ENCODE data around the gene SLC35G6. TPM values are rescaled to one million over a fixed set of nuclear protein-coding genes. Genes with fewer than 3 reads are reported as not detected.
"Not testable (repeated sequence)": the region's sequence is repeated elsewhere in the genome, so short reads cannot be mapped to it uniquely, and the experiment has no call there.

The SLC35G6 gene
- total and polyA plus RNA-seq, 12 donors, result 0.24 TPM; not detected in 11

DNA sequence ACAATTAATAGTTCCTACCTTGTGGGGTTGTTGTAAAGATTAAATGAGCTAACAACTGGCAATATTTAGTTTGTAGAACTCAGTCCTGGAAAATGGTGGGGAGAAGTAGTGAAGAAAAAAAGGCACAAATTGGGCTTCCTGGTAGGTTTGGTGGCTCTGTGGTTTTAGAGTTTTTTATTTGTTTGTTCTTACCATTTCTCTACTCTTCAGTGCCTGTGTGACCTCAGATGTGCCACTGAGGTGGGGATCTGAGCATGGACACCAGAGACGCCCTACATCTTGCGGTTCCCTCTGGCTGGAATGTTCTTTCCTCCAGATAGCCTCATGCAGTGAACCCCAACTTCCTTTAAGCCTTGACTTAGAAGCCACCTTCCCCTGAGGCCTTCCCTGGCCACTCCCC is 9.5 kb upstream of the SLC35G6 start:
- Histone ChIP-seq H3K9me3 (replicated peaks in 1 of 3) (no peaks in the 10 kb centered on the region), H3K27ac (peak overlapping the region in 4 of 5 donors; percentile 7 to 80 (median 43)), H3K4me1 (replicated peaks in 1 of 2) (peaks cover 39 to 60% of the 10 kb centered on the region in 2 donors), H3K4me3 (no peak overlapping the region), H3K36me3 (replicated peaks in 1 of 2) (no peaks in the 10 kb centered on the region), H3K27me3 (no peaks in the 10 kb centered on the region)
- TF ChIP-seq POLR2A (IDR thresholded peaks at IDR 0.05), result no peak
- TF ChIP-seq, protein P1, sequence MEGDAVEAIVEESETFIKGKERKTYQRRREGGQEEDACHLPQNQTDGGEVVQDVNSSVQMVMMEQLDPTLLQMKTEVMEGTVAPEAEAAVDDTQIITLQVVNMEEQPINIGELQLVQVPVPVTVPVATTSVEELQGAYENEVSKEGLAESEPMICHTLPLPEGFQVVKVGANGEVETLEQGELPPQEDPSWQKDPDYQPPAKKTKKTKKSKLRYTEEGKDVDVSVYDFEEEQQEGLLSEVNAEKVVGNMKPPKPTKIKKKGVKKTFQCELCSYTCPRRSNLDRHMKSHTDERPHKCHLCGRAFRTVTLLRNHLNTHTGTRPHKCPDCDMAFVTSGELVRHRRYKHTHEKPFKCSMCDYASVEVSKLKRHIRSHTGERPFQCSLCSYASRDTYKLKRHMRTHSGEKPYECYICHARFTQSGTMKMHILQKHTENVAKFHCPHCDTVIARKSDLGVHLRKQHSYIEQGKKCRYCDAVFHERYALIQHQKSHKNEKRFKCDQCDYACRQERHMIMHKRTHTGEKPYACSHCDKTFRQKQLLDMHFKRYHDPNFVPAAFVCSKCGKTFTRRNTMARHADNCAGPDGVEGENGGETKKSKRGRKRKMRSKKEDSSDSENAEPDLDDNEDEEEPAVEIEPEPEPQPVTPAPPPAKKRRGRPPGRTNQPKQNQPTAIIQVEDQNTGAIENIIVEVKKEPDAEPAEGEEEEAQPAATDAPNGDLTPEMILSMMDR (IDR thresholded peaks at IDR 0.05), result no peak
- intact Hi-C loops (cut with DNase I), result no loop called here
- 73 to 87% (median 84%) methylated on average over 2 of the region's 2 CpGs for WGBS, 4 donors
- no peak for DNase-seq

- peaks cover 49 to 65% of the 10 kb centered on the region in 2 donors for H3K4me1 ChIP-seq (replicated peaks in 1 of 2)
Observed at GRCh38 chr17:7474767-7475166, 6.5 kb upstream of the SLC35G6 start.

GRCh38 chr17:7475764-7476422 is 5.4 kb upstream of the SLC35G6 start:
- Histone ChIP-seq H3K4me1 (replicated peaks in 1 of 2) (peaks cover 46 to 58% of the 10 kb centered on the region in 2 donors), H3K9me3 (replicated peaks in 1 of 3) (no peaks in the 10 kb centered on the region), H3K27ac (peak overlapping the region; percentile 87 to 100 (median 99)), H3K27me3 (no peaks in the 10 kb centered on the region), H3K4me3 (no peak overlapping the region), H3K36me3 (replicated peaks in 1 of 2) (no peaks in the 10 kb centered on the region)
- TF ChIP-seq, protein P1 (IDR thresholded peaks at IDR 0.05), result no peak
- TF ChIP-seq POLR2A (IDR thresholded peaks at IDR 0.05), result peak in 1 of 2 donors; percentile 47
- peak; percentile 66 to 84 (median 76) for DNase-seq
- 33 to 45% (median 44%) methylated on average over 15 of the region's 15 CpGs for WGBS, 4 donors
- intact Hi-C loops (cut with DNase I), result loop anchor here in 1 of 2 donors (5.0 kb wide), 1 partner anchor 39 kb away; the partner anchor contains the start of genes FGF11 and TMEM102

More at GRCh38 chr17:7474767-7475166, 6.5 kb upstream of the SLC35G6 start:
- peak in 1 of 7 donors; percentile 51 for DNase-seq
- not testable (repeated sequence) for H3K4me3 ChIP-seq; H3K27me3 ChIP-seq; H3K9me3 ChIP-seq (replicated peaks in 1 of 3); H3K36me3 ChIP-seq (replicated peaks in 1 of 2)
- intact Hi-C loops (cut with DNase I), result loop anchor here in 1 of 2 donors (5.0 kb wide), 1 partner anchor 37 kb away; the partner anchor contains the start of genes FGF11 and TMEM102
- peak overlapping the region in 3 of 5 donors; percentile 99 to 100 (median 100) for H3K27ac ChIP-seq
- 78 to 88% (median 83%) methylated on average over 8 of the region's 8 CpGs for WGBS, 4 donors

DNA sequence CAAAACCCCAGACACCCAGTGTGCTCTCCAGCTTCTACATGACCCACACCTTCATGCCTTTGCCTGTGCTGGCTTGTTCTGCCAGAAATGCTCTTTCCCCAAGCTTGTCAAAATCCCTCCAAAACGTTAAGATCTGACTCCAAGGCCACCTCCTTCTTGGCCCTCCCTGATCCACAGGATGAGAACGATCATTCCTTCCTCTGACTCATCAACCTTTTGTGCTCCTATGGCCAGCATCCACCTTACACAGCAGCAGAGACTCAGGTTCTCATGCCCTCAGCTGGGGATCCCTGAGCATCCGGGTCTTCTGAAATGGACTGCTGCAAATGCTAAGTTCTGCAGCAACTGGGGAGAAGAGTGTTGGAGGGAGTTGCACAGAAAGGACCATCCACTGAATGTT is 4.8 kb upstream of the SLC35G6 start:
- DNase-seq, result peak in 3 of 7 donors; percentile 30 to 53 (median 41)
- H3K4me1 ChIP-seq (replicated peaks in 1 of 2), result peaks cover 42 to 53% of the 10 kb centered on the region in 2 donors
- H3K27ac ChIP-seq, result peak overlapping the region; percentile 87 to 100 (median 99)
- H3K36me3 ChIP-seq (replicated peaks in 1 of 2), result no peaks in the 10 kb centered on the region
- intact Hi-C loops (cut with DNase I), result loop anchor here in 1 of 2 donors (5.0 kb wide), 1 partner anchor 39 kb away; the partner anchor contains the start of genes FGF11 and TMEM102
- 3 to 20% (median 8%) methylated on average over 3 of the region's 3 CpGs for WGBS, 4 donors
- H3K9me3 ChIP-seq (replicated peaks in 1 of 3), result no peaks in the 10 kb centered on the region
- no peaks in the 10 kb centered on the region for H3K27me3 ChIP-seq
- TF ChIP-seq, protein P1 (IDR thresholded peaks at IDR 0.05), result no peak
- TF ChIP-seq POLR2A (IDR thresholded peaks at IDR 0.05), result no peak
- no peak overlapping the region for H3K4me3 ChIP-seq
